ENCODE data around the gene ZMYM1.
"Not testable (repeated sequence)": the region's sequence is repeated elsewhere in the genome, so short reads cannot be mapped to it uniquely, and the experiment has no call there.

ZMYM1 gene

DNA sequence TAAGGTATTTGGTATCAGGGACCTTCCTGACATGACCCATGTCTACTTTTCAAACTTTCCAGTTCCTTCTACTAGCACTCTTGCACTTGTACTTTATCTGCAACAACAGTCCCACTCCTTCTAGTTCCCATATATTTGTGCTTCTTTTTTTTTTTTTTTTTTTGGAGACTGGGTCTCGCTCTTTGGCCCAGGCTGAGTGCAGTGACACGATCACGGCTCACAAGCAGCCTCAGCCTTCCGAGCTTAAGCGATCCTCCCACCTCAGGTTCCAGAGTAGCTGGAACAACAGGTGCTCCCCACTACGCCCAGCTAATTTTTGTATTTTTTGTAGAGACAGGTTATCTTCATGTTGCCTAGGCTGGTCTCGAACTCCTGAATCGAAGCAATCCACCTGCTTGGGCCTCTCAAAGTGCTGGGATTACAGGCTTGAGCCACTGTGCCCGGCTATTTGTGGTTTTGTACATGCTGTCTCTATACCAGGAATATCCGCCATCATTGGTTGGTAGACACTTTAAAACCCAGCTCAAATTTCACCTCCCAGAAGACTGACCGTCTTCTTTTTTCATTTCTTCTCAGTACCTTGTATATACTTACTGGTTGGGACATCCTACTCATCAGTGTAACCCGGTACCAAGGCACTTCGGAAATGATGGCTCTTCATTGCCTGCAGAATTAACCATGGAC lies 1.1 kb downstream of the ZMYM1 start:
- no peak for DNase-seq

DNA sequence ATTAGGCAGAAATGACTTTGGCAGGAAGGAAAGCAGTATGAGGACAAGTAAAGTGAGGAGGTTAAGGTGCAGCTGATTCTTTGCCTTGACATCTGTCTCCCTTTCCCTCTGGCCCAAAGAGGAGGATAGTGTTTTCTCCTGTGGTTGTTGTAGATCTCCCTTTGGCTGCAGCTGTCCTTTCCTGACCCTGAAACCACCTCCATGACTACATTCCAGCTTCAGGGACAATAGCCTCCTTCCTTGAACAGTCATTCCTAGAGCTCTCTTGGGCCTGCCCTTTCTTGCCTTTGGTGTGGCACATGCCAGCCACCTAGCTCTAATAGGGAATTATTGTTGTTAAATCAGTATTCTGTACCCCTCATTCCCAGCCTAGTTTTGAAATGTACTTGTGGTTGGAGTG lies 6.2 kb downstream of the ZMYM1 start:
- no peak for DNase-seq

DNA sequence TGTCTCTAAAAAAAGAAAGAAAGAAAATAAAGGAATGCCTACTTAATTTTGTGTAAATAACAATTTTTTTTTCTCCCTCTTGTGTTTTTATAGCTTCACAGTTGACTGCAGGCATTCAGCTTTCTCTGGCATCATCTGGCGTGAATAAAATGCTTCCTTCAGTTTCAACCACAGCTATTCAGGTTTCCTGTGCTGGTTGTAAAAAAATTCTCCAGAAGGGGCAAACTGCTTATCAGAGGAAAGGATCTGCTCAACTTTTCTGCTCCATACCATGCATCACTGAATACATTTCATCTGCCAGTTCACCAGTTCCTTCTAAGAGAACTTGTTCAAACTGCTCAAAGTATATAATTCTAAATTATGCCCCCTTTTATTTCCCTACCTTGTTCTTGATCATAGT lies 18.0 kb downstream of the ZMYM1 start:
- no peak for DNase-seq

- DNase-seq = no peak
Measured at GRCh38 chr1:35111106-35111505, 31.9 kb downstream of the ZMYM1 start.

GRCh38 chr1:35112668-35113067 lies 33.5 kb downstream of the ZMYM1 start:
- DNase-seq = no peak

GRCh38 chr1:35115459-35116383 lies 36.5 kb downstream of the ZMYM1 start:
- no peak for DNase-seq

GRCh38 chr1:35120458-35121133 lies 41.4 kb downstream of the ZMYM1 start:
- no peak for DNase-seq

DNA sequence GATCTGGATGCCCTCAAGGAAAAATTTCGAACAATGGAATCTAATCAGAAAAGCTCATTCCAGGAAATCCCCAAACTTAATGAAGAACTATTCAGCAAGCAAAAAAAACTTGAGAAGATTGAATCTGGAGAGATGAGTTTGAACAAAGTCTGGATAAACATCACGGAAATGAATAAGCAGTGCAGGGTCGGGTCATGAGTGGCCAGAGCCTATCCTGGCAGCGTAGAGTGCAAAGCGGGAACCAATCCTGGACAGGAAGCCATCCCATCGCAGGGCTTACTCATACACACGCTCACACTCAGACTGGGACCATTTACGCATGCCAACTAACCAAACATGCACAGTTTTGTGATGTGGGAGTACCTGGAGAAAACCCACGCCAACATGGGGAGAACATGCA lies 43.1 kb downstream of the ZMYM1 start:
- no peak for DNase-seq

GRCh38 chr1:35126546-35126945 lies 47.4 kb downstream of the ZMYM1 start:
- DNase-seq = no peak

DNA sequence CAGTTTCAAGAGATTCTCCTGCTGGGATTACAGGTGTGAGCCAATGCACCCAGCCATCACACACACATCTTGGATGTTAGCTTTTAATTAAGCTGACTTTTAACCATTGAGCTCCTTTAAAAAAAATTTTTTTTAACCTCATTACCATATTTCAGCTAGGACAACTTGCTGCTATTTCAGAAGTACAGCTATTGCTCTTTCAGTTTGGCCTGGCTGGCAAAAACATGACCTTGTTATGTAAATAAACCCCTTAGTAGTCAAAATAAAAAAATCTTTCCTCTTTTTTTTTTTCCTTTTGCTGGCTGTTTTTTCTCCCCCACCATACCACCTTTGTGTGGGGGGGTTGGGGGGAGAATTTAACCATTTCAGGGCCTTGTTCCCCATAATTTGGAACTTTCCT lies 49.9 kb downstream of the ZMYM1 start:
- no peak for DNase-seq

GRCh38 chr1:35136780-35137179 lies 57.6 kb downstream of the ZMYM1 start:
- DNase-seq = no peak

GRCh38 chr1:35137590-35137989 lies 58.4 kb downstream of the ZMYM1 start:
- DNase-seq = not testable (repeated sequence)

- DNase-seq = not testable (repeated sequence)
Measured at GRCh38 chr1:35142294-35142693, 63.1 kb downstream of the ZMYM1 start.

- DNase-seq = not testable (repeated sequence)
Measured at GRCh38 chr1:35142728-35143127, 63.5 kb downstream of the ZMYM1 start.

GRCh38 chr1:35143737-35144508 lies 64.7 kb downstream of the ZMYM1 start:
- no peak for DNase-seq

GRCh38 chr1:35145892-35146549 lies 66.8 kb downstream of the ZMYM1 start:
- not testable (repeated sequence) for DNase-seq

GRCh38 chr1:35151220-35151619 lies 72.0 kb downstream of the ZMYM1 start:
- no peak for DNase-seq

DNA sequence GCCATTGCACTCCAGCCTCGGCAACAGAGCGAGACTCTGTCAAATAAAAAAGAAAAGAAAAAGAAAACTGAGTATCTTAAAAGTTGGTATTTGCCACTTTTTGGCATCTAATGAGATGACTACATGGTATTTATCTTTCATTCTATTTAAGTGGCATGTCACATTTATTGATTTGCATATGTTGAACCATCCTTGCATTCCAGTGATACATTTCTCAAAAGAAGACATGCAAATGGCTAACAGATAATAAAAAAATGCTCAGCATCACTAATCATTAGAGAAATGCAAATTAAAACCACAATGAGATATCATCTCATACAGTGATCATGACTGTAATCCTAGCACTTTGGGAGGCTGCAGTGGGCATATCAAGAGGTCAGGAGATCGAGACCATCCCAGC lies 85.7 kb downstream of the ZMYM1 start:
- DNase-seq = no peak

All from NCI-H446 (cell line).